ENCODE measurements around the gene CNTFR.

The CNTFR gene

DNA sequence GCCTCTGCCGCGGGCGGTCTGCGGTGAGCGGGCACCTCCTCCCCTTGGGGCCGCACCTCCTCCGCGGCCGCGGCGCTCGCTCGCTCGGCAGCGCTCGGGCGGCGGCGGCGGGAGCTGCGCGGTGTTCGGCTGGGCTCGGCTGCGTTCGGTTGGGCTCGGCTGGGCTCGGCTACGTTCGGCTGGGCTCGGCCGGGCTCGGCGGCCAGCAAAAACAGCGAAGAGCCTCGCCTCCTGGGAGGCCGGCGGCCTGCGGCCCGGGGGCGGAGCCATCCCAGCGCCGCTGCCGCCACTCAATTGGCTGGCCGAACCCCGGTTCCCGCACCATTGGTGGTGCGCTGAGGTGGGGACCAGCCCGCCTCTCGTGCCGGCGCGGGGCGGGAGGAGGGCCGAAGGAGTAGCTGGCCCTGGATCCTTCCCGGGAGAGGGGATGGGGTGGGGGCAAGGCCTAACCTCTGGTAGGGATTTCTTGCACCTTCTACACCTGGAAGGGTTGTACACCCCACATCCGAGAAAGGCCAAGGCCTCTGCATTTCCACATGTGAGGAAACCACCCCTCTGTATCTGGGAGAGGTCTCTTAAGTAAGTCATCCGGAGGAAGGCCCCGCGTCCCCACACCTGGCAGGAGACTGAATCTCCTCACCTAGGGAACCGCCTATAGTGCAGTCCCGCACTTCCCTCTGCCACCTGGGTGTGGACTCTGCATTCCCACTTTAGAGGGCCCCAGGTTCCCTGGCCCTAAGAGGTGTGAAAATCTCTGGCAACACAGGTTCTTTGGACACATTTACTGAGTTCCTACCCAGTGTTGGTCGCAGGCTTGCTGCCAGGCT, 66.3 kb downstream of the CNTFR start, which contains the start of gene ENHO:
Gene ENHO (minus strand): TSS at position 20 of the 827 bp plus-strand sequence. CDS start 1,295 bp downstream, outside the sequence.
- DNase-seq (ENCODE audit: low spot score) = peak; percentile 90

DNA sequence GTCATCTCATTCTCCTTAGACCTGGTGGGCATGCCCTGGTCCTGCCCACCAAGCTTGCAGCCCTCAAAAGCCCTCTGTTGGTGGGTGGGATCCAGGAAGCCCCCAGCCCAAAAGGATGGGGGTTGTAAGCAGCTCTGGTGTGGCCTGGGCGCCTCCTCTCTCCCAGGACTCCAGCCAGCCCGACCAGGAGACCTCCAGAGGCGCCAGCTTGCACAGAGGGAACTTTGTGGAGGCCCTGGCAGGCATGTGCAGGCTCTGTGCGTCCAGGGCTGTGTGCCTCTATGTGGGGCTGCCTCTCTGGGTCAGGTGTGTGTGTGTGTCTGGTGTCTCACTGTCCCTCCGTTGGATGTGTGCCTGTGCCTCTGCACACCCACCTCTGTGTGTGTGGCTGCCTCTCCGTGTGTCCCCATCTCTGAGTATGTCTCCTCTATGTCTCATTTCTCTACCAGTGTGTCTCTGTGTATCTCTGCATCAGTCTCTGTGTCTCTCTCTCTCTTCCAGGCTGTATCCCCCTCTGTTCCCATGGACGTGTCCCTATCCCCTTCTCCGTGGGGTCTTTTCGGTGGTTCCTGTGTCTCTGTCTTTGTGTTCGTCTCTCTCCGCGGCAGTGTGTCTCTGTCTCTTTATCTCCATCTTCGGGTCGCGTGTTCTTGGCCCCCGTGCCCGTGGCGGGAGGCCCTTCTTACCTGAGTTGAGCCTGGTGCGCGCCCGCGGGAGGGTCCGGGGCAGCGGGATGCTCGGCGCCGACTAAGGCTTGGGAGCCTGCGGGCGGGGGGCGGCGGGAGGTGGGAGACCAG, 67.2 kb downstream of the CNTFR start:
- DNase-seq (ENCODE audit: low spot score) = no peak

DNA sequence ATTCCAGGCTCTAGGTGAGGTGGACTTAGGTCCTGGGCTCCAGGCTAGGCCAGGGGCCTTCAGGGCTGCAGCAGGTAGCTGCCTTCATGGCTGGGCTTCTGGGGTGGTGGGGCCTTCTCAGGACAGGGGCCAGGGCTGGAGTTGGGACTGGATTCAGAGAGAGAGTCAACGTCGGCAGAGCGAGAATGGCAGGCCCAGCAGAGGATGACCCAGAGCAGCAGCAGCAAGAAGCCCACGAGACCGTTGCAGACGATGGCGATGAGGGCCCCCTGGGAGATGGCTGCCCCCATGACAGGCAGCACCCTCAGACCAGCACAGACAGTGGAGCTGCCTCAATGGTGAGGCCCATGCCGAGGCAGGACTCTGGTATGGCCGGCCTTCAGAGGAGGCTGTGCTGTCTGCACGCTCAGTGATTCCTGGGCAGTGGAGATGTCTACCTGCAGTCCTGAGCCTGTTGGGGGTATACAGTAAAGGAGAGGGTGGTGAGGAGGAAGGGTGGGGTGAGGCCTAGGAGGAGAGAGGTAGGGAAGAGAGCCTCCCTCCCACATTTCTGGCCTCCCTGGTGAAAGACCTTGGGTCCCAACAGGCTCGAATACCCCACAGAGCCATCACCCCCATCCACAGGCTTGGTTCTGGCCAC, 68.0 kb downstream of the CNTFR start:
- DNase-seq (ENCODE audit: low spot score) = no peak

DNA sequence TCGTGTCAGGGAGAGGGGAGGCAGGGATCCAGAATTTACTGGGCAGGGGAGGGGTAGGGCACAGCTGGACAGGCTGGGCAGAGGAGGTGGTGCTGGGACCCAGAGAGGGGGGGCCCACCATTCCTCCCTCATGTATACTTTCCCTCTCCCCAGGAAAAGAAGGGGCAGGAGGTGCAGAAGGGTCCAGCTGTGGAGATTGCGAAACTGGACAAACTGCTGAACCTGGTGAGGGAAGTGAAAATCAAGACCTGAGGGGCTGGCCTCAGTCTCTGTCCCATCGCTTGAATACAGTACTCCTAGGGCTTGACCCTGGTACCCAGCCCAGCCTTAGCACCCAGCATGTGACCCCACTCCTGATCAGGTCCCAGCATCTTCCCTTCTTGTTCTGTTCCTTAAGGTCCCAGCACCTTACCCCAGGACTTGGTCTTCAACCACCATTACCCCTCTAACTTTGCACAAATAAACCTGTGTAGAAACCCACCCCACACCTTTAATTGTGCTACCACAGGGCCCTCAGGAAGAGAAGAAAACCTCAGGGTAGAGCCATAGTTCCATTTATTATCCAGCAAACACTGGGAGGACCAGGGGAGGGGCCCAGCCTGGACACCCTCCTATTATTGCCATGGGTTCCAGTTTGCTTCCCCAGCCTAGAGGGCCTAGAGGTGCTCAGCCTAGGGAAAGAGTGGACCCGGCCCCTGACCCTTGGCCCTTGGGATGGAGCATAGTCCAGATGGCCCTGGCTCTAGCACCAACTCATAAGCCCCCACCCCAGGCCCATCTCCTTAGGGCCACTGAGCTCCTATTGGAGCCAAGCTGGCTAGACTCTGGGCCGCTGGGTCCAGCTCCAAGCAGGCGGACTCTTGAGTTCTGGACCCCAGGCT, 68.8 kb downstream of the CNTFR start:
- no peak for DNase-seq (ENCODE audit: low spot score)

DNA sequence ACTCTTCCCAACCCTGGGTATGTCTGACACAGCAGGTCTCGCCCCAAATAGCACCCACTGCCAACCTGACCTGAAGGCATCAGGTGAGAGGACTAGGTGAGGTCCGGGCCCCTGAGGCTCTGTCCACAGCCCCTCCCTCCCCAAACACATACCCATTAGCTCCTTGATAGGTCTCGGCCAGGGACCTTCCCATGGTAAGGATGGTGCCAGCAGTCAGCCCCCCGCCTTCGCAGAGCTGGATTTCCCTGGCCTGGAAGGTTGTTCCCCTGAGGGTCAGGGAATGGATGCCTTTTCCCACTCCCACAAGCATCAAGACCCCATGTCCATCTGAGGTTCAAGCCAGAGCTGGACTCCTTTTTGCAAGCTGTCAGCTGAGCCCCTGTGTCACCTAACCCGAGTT, 69.4 kb downstream of the CNTFR start:
- DNase-seq (ENCODE audit: low spot score) = no peak

DNA sequence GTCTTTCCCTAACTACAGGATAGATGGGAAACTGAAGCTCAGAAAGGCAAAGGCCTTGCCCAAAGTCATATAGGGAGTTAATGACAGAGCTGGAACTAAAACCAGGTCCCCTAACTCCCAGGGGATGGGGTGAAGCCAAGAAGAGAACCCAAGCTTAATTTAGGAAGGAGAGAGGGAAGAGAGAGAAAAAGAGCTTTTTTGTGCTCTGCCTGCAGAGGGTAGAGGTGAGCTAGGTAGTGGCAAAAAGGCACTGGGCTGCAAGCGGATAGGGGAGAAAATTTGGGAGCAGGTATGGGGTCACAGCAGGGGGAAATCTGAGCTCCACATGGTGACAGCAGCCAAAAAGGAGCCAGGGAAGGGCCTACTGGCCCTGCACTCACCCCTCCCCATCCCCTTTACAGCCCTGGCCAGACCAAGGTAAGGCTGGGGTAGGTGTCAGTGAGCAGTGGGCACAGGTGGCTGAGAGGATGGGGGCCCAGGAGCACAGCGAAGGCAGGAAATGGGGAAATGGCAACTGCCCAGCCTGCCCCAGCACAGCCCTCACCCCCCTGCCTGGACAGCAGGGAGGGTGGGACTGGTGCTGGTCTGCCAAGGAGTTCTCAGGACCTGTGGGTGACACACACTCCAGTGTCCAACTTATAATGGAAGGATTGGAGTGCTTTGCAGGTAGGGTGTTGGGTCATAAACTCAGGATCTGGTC, 70.1 kb downstream of the CNTFR start:
- no peak for DNase-seq (ENCODE audit: low spot score)

DNA sequence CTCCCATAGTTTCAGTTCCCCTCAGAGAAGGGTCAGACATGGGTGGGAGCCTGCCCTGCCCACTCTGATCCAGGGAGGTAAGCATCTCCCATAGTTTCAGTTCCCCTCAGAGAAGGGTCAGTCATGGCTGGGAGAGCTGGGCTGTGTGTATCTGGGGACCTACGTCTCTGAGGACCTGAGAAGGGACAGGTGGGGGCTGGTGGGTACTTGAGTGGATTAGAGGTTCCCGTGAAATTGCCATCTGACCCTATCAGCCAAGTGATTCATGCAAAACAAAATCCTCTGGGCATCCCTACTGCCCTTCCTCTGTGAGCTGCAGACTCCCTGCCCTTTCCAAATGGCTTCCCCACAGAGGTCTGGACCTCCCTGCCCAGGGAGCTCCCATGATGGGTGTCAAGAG, 70.6 kb downstream of the CNTFR start:
- no peak for DNase-seq (ENCODE audit: low spot score)

DNA sequence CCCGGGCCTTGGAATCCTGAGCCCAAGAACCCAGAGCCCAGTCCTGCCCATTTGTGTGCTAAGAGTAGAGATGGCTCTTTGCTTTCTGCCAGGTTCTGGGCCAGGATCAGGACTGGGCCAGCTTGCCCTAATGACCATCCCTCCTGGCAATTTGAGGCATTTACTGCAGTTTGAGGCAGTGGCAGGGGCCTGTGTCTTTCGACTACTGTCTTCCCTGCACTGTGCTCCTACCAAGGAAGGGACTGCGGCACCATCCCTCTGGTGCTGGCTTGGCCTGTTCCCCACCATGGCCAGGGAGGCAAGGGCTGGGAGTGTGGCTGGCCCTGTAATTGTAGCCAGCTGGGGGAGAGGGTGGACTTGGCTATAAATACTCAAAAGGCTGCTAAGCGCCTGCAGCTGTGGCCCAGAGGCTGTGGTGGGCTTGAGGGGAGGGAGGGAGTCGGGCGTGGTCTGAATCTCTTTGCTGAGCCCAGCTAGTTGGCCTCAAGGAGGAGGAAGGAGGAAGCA, 71.4 kb downstream of the CNTFR start:
- no peak for DNase-seq (ENCODE audit: low spot score)

DNA sequence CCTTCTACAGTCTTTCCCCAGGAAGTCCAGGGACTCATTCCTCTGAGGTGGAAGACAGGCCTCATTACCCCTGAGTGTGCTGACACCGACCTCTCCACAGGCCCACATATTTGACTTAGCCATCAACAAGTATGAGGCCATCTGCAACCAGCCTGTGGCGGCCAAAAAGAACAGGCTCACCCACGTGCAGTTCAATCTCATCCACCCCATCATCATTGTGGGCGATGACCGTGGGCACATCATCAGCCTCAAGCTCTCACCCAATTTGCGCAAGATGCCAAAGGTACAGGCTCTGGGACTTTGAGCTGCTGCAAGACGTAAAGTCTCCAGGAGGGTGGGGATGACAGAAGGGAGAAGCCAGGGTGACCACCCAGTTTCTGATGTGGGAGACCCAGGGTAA, 72.3 kb downstream of the CNTFR start:
- DNase-seq (ENCODE audit: low spot score) = no peak

DNA sequence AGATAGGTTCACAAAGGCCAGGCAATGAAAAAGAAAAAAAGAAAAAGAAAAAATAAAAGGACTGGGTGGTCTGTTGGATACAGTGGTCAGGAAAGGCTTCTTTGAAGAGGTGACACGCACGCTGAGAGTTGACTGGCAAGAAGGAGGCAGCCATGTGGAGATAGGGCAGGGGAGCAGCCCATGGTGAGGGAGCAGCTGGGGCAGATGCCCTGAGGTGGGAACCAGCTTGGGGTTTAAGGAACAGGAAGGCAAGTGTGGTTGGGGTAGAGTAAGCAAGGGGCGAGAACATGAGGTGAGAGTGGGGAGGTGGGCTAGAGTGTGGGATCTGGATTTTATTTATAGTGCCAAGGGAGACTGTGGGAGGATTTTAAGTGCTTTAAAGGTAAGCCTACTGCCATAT, 73.6 kb downstream of the CNTFR start:
- no peak for DNase-seq (ENCODE audit: low spot score)

DNA sequence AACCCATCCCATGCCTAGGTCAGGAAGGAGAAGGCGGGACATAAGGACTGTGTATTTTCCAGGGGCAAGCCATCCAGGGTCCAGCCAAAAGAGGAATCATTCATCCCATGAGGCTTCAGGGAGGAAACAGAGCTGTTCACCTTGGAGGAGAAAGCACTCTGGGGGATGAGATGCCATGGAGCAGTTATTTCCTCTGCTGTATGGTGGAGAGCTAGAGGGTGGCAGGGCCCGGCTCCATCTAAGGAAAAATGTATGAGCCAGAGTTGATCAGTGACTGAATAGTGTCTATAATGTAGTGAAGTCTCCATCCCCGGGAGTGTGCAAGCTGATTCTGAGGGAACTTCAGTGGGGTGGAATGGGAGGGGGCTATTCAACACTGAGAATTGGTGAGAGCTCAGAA, 74.7 kb downstream of the CNTFR start:
- no peak for DNase-seq (ENCODE audit: low spot score)

DNA sequence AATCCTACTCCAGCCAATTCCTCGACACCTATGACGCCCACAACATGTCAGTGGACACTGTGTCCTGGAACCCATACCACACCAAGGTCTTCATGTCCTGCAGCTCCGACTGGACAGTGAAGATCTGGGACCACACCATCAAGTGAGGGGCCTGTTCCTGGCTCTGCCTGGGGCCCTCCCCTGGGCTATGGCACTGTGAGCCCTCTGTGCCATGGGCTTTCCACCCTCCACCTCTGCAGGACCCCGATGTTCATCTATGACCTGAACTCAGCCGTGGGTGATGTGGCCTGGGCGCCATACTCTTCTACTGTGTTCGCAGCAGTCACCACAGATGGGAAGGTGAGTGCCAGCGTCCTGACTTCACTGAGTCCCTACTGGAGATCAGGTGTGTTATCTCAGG, 75.1 kb downstream of the CNTFR start:
- no peak for DNase-seq (ENCODE audit: low spot score)

DNA sequence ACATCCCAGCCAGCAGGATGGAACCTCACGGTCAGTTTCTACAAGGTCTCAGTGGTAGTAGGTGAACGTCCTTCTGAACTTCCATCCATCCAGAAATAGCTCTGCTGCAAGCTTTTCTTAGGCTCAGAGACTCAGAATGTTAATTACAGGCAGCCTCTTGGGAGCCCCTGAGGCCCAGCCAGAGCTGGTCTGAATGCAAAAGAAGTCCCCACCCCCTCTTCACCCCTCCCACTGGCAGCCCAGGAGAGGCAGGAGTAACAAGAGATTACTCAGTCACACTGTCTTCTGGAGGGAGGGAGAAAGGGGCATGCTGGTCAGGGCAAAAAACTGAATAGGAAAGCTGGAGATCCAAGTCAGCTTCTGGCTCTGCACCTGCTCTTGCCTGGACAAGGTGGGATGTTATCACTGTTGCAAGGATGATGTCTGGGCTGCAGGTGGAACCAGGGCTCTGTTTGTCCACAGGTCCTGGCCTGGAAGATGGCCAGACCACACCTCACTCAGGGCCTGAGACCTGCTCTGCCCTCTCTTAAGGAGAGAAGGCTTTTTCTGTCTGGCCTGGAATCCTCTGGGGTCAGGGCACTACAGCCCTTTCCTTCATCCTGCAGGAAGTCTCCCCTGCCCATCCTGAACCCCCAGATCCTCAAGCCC, 75.8 kb downstream of the CNTFR start:
- DNase-seq (ENCODE audit: low spot score) = no peak

DNA sequence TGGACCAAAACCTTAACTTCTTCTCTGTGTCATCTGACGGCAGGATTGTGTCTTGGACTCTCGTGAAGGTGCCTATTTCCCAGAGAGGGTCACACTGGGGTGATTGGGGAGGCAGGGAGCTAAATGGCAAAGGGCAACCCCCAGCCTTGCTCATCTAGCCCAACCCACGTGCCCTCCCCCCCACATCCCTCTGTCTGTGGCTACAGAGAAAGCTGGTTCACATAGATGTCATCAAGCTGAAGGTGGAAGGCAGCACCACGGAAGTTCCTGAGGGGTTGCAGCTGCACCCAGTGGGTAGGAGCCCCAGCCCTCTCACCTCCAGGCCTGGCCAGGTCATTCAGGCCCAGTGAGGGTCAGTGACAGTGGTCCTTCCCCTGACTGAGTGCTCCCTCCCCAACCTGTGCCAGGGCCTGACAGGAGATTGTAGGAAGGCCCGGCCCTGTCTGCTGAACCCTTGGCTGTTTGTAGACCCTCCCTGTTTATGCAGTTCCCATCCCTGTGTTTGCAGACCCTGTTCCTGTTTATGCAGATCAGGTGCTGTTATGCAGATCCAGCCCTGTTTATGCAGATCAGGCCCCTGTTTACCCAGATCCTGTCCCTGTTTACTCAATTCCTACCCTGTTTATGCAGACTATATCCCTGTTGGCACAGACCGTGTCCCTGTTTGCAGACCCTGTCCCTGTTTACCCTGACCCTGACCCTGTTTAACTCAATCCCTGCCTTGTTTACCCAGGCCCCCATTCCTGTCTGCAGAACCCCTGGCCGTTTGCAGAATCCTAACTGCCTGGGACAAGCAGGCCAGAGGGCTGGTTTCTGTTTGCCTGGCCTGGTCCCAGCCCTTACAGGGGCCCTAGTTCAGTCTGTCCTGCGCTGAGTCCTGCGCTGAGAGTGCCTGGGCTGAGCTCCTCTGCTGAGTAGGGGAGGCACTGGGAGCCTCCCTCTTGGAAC, 77.1 kb downstream of the CNTFR start:
- no peak for DNase-seq (ENCODE audit: low spot score)

DNA sequence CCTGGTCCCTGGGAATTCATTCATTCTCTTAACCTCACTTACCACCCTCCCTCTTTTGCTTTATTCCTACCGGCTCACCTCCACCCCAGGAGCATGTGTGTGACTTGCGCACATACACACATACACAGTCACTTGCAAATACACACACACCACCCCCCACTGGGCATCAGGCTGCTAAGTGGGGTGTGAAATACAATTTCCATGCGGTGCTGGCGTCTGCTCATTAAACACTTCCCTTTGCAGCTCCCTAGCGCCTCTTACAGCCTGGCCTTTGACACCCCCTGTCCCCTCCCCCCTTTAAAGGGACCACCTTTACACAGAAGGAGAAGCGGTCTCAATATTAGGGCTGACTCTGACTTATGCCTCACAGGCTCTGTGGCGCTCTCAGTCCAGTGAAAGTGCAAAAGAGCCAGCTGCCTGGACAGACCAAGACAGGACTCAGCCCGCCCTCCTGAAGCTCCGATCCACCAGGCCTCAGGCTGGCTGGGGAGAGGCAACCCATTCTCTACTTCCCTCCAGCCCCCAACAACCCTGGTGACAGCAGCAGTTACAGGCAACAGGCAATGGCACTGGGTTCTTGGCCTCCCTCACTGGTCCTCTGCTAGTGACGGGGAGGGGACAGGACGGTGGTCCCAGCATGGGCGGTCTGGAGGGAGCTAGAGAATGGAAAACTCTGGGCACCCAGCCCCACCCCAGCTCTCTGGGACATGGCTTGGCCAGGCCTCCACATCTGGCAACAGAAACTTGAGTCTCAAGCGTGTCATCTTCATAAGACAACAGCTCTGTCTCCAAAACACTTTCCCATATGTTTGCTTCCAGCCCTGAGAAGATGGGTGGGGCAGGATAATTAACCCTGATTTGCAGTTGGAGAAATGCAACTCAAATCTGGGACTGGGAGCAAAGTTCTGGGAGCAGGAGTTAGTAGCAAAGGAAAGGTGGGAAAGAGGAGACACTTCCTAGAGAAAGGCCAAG, 78.7 kb downstream of the CNTFR start:
- no peak for DNase-seq (ENCODE audit: low spot score)

DNA sequence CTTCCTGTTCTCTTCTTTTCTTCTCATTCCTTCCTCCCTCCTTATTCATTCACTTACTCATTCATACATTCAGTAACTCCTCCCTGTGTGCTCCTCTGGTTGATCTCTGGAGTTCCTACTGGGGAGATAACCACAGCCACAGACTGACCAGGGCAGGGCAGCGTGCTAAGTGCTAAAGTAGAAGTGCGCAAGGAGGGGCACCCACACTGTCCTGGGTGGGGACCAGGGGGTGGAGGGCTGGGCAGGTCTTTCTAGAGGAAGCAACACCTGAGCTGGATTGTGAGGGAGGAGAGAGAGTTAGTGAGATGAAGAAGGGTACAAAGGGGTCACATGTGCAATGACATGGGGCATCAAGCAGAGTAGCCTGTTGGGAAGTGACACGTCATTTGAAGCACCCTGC, 80.6 kb downstream of the CNTFR start:
- no peak for DNase-seq (ENCODE audit: low spot score)

DNA sequence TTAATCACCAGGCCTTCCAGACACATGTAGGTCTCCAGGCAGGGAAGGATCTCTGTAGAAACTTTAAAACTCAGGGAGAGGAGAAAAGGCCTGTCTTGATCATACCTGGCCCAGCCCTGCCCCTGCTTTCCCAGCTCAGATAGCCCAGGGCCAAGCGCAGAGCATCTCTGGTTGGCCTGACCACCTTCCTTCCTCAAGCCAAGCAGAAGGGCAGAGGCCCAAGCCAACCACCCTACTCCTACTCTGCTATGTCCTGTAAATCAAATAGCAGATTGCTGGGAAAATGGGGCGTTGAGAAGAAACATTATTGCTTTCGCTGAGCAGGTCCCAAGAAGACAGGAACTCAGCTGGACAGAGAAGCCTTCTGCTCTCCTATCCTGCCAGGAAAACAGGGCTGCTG, 81.1 kb downstream of the CNTFR start:
- DNase-seq (ENCODE audit: low spot score) = no peak

DNA sequence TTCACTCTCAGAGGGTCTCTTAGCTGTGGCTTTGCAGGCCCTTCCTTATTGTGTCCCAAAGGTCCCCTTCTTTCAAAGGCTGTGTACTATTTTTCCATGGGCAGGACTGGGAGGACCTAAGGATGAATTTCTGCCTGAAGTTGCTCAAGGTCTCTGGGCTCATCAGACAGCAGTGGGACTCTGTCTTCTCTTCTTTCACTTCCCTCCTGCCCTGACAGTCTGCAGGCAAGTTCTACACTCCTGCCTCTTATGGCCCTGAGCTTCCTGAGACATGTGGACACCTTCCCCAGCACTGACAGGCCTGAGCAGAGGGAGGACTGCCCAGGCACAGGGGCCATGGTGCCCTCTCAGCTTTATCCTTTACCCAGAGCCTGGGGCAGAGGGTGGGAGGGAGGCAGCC, 81.6 kb downstream of the CNTFR start:
- DNase-seq (ENCODE audit: low spot score) = no peak

Data from LoVo (cell line).